HCT116 (cell line): ENCODE results near the gene PRRT3. TPM values are rescaled to one million over a fixed set of nuclear protein-coding genes. Genes with fewer than 3 reads are reported as not detected.

Experiments used
- ATAC-seq: fragments of 200-7000 bp; cut with Tn5 transposase; 2 replicates; pipeline ENCODE4 v1.9.1; 2020; ENCODE audit warnings: mild to moderate bottlenecking, moderate library complexity
- BruUV-seq: library from RNA; stranded (reverse); fragments of 400-500 nt; replicated peaks from 2 replicates; lab custom pipeline; 2021; lab: Mats Ljungman, UMichigan
- CTCF ChIA-PET: fragments of 300-600 bp; sonication (Branson Sonifier 250); formaldehyde crosslinking; loops from one replicate; lab custom pipeline; 2021; ENCODE audit warnings: antibody characterized with exemption; lab: Charles Lee
- POLR2A ChIA-PET: fragments of 300-600, 350-600 bp; sonication (Branson Sonifier 250); formaldehyde crosslinking; loops from one replicate; lab custom pipeline; 2021; ENCODE audit warnings: antibody characterized with exemption; lab: Charles Lee
- RAD21 ChIA-PET, 2 experiments: fragments of 300-600 bp; sonication (Branson Sonifier 250); formaldehyde crosslinking; loops; one replicate each; lab custom pipeline; 2023; ENCODE audit warnings: low total read pairs in 2 of 2; ENCODE audit not compliant: uncharacterized antibody in 2 of 2, unreplicated experiment in 2 of 2, low non-redundant PET in 1 of 2; lab: Charles Lee
- DNase-seq: peaks from one replicate; pipeline ENCODE4 v3.0.0-alpha.2; 2010; ENCODE audit warnings: low read depth, low spot score
- H2AFZ ChIP-seq: fragments of 200-600 bp; shearing (Covaris generic), sonication (generic); 2 replicates; pipeline ENCODE4 v1.6.1; 2017; ENCODE audit warnings: low read depth, mixed run types, mixed read lengths, antibody characterized with exemption, low read length; ENCODE audit not compliant: poor library complexity, severe bottlenecking
- H3K27ac ChIP-seq: 2 replicates; pipeline ENCODE4 v1.5.1; 2012; ENCODE audit warnings: low read depth, low read length
- H3K27me3 ChIP-seq: fragments of 200-600 bp; sonication (generic); 2 replicates; pipeline ENCODE4 v1.6.1; 2016; ENCODE audit warnings: mixed run types, low read length, mixed read lengths; ENCODE audit not compliant: insufficient read depth
- H3K36me3 ChIP-seq, 2 experiments: fragments of 200-500 bp in 1 of 2; fragments of 200-600 bp in 1 of 2; sonication (Bioruptor generic) in 1 of 2; sonication (generic) in 1 of 2; 2 replicates each; pipeline versions ENCODE4 v1.5.1 to v1.6.1; 2014 to 2016; ENCODE audit warnings: low read length in 2 of 2, inconsistent platforms in 1 of 2, mixed read lengths in 1 of 2, mixed run types in 1 of 2; ENCODE audit not compliant: insufficient read depth in 2 of 2, control insufficient read depth in 1 of 2
- H3K4me1 ChIP-seq, 2 experiments: fragments of 200-600 bp in 1 of 2; sonication (generic) in 1 of 2; 2 replicates each; pipeline versions ENCODE4 v1.5.1 to v1.6.1; 2012 to 2017; ENCODE audit warnings: low read length in 2 of 2, inconsistent platforms in 1 of 2, mild to moderate bottlenecking in 1 of 2, mixed read lengths in 1 of 2, mixed run types in 1 of 2, moderate library complexity in 1 of 2; ENCODE audit not compliant: insufficient read depth in 2 of 2, control insufficient read depth in 1 of 2
- H3K4me2 ChIP-seq: fragments of 200-600 bp; sonication (generic); 2 replicates; pipeline ENCODE4 v1.6.1; 2017; ENCODE audit warnings: mixed run types, low read length, mixed read lengths
- H3K4me3 ChIP-seq, 2 experiments: fragments of 200-600 bp in 1 of 2; sonication (generic) in 1 of 2; replicated peaks in 1 of 2; 2 replicates each; pipeline ENCODE4 v1.5.1; 2011 to 2016; ENCODE audit warnings: low read length in 2 of 2, control low read depth in 1 of 2, low read depth in 1 of 2, mild to moderate bottlenecking in 1 of 2, mixed read lengths in 1 of 2, mixed run types in 1 of 2
- H3K79me2 ChIP-seq: fragments of 200-600 bp; sonication (generic); 2 replicates; pipeline ENCODE4 v1.6.1; 2017; ENCODE audit warnings: mild to moderate bottlenecking, mixed run types, low read length, moderate library complexity, mixed read lengths; ENCODE audit not compliant: insufficient read depth
- H3K9ac ChIP-seq: fragments of 200-600 bp; sonication (generic); 2 replicates; pipeline ENCODE4 v1.6.1; 2016; ENCODE audit warnings: low read length, mixed read lengths
- H3K9me2 ChIP-seq: fragments of 200-600 bp; sonication (generic), shearing (Covaris generic); 2 replicates; pipeline ENCODE4 v1.6.1; 2017; ENCODE audit warnings: mixed run types, mild to moderate bottlenecking, moderate library complexity; ENCODE audit not compliant: insufficient read depth
- H3K9me3 ChIP-seq, 2 experiments: fragments of 200-500 bp in 1 of 2; fragments of 200-600 bp in 1 of 2; sonication (Bioruptor generic) in 1 of 2; sonication (generic) in 1 of 2; 2 replicates each; pipeline ENCODE4 v1.6.1; 2014 to 2017; ENCODE audit warnings: low read length in 2 of 2, mixed read lengths in 2 of 2, inconsistent platforms in 1 of 2, low read depth in 1 of 2, mild to moderate bottlenecking in 1 of 2, mixed run types in 1 of 2, moderate library complexity in 1 of 2; ENCODE audit not compliant: control insufficient read depth in 1 of 2, insufficient read depth in 1 of 2
- H4K20me1 ChIP-seq: fragments of 200-600 bp; sonication (generic), shearing (Covaris generic); 2 replicates; pipeline ENCODE4 v1.6.1; 2017; ENCODE audit warnings: mixed run types, mild to moderate bottlenecking, moderate library complexity; ENCODE audit not compliant: insufficient read depth
- EGR1 ChIP-seq: IDR thresholded peaks from 2 replicates; pipeline ENCODE4 v1.6.1; 2012; ENCODE audit warnings: low read depth
- ELF1 ChIP-seq: IDR thresholded peaks from 2 replicates; pipeline ENCODE4 v1.6.1; 2012; ENCODE audit warnings: low read depth, borderline replicate concordance
- EZH2 ChIP-seq: fragments of 200-600 bp; sonication (generic); IDR thresholded peaks from 2 replicates; pipeline ENCODE4 v1.6.1; 2017; ENCODE audit warnings: antibody characterized with exemption, mixed run types
- EZH2phosphoT487 ChIP-seq: fragments of 200-600 bp; IDR thresholded peaks from 2 replicates; pipeline ENCODE4 v1.6.1; 2018; ENCODE audit warnings: antibody characterized with exemption, borderline replicate concordance
- FOSL1 ChIP-seq: IDR thresholded peaks from 2 replicates; pipeline ENCODE4 v1.6.1; 2012; ENCODE audit warnings: low read depth
- JUND ChIP-seq: IDR thresholded peaks from 2 replicates; pipeline ENCODE4 v1.6.1; 2012
- POLR2AphosphoS5 ChIP-seq: IDR thresholded peaks from 2 replicates; pipeline ENCODE4 v1.6.1; 2011; ENCODE audit warnings: mild to moderate bottlenecking, low read depth, low read length, moderate library complexity
- RAD21 ChIP-seq: IDR thresholded peaks from 2 replicates; pipeline ENCODE4 v1.6.1; 2012; ENCODE audit warnings: low read depth, mild to moderate bottlenecking
- SIN3A ChIP-seq: IDR thresholded peaks from 2 replicates; pipeline ENCODE4 v1.6.1; 2012; ENCODE audit warnings: low read depth
- SRF ChIP-seq: IDR thresholded peaks from 2 replicates; pipeline ENCODE4 v1.6.1; 2012; ENCODE audit warnings: low read depth
- TCF7L2 ChIP-seq: IDR thresholded peaks from 2 replicates; pipeline ENCODE4 v1.7.0; 2011; ENCODE audit warnings: borderline replicate concordance, inconsistent platforms; ENCODE audit not compliant: insufficient read depth, insufficient read length; ENCODE audit errors: extremely low read depth
- YY1 ChIP-seq: IDR thresholded peaks from 2 replicates; pipeline ENCODE4 v1.6.1; 2011; ENCODE audit warnings: low read length, low read depth, moderate library complexity, mild to moderate bottlenecking; ENCODE audit not compliant: insufficient replicate concordance; ENCODE audit errors: extremely low read depth
- ZFX ChIP-seq: fragments of 450-650 bp; IDR thresholded peaks from 2 replicates; pipeline ENCODE4 v1.6.1; 2017
- ZNF274 ChIP-seq: fragments of 200-500 bp; sonication (Bioruptor generic); IDR thresholded peaks from 2 replicates; pipeline ENCODE4 v1.6.1; 2014; ENCODE audit warnings: mild to moderate bottlenecking, low read depth, low read length, inconsistent platforms
- intact Hi-C: fragments of 100-400 bp; cut with micrococcal nuclease; formaldehyde crosslinking; loops from 2 replicates; pipeline ENCODE4 v1.10.0; 2022
- total RNA-seq: library from RNA; stranded (reverse); gene quantifications from one replicate; pipeline ENCODE4 v1.2.1, GENCODE V29; 2021; ENCODE audit not compliant: unreplicated experiment
- TF ChIP-seq, protein P1 (sequence below): IDR thresholded peaks from 2 replicates; pipeline ENCODE4 v1.6.1; 2011; ENCODE audit warnings: mild to moderate bottlenecking, low read length, moderate library complexity; ENCODE audit not compliant: insufficient replicate concordance; ENCODE audit errors: extremely low read depth
- TF ChIP-seq, protein P2 (sequence below), 3 experiments: fragments of 200-600 bp in 1 of 3; sonication (generic) in 1 of 3; IDR thresholded peaks in 2 of 3; conservative IDR thresholded peaks in 1 of 3; 2 replicates each; pipeline ENCODE4 v1.5.1; 2012 to 2017; ENCODE audit warnings: low read depth in 2 of 3, low read length in 2 of 3, antibody characterized with exemption in 1 of 3, borderline replicate concordance in 1 of 3, control low read depth in 1 of 3, mild to moderate bottlenecking in 1 of 3, mixed read lengths in 1 of 3, mixed run types in 1 of 3, moderate library complexity in 1 of 3; ENCODE audit not compliant: insufficient read depth in 1 of 3
- TF ChIP-seq, protein P3 (sequence below): IDR thresholded peaks from 2 replicates; pipeline ENCODE4 v1.6.1; 2012; ENCODE audit warnings: low read depth

PRRT3 gene
- total RNA-seq, 1 experiment from 2014 or later, result 0.96 TPM

DNA sequence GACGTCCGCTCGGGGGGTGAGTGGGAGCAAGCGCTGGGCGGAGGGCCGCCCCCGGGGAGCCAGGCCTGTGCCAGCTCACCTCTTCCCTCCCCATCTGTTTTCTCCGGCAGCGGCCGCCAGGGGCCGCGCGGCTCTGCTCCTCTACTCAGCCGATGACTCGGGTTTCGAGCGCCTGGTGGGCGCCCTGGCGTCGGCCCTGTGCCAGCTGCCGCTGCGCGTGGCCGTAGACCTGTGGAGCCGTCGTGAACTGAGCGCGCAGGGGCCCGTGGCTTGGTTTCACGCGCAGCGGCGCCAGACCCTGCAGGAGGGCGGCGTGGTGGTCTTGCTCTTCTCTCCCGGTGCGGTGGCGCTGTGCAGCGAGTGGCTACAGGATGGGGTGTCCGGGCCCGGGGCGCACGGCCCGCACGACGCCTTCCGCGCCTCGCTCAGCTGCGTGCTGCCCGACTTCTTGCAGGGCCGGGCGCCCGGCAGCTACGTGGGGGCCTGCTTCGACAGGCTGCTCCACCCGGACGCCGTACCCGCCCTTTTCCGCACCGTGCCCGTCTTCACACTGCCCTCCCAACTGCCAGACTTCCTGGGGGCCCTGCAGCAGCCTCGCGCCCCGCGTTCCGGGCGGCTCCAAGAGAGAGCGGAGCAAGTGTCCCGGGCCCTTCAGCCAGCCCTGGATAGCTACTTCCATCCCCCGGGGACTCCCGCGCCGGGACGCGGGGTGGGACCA is 19.2 kb downstream of the PRRT3 start:
- intact Hi-C loops, result loop anchor here (5.0 kb wide), 3 partner anchors 41 to 216 kb away; partner anchors contain the start of genes JAGN1 and RPUSD3
- RAD21 ChIA-PET, result interaction anchor here (0.6 to 0.8 kb wide), 3 partner anchors 13 to 389 kb away, joined by 3 to 6 read pairs (median 4); partner anchors contain the start of gene IL17RE (in 1 of the 2)
- Histone ChIP-seq H3K27me3 (no peaks in the 10 kb centered on the region), H3K9me3 (no peaks in the 10 kb centered on the region), H4K20me1 (no peaks in the 10 kb centered on the region), H3K9ac (peak overlapping the region; percentile 73), H3K4me1 (peaks cover 9 to 24% of the 10 kb centered on the region in 2 experiments), H3K4me3 (peak overlapping the region; percentile 52 to 69), H3K79me2 (no peaks in the 10 kb centered on the region), H2AFZ (no peak overlapping the region), H3K36me3 (peaks cover 0 to 4% of the 10 kb centered on the region in 2 experiments; a peak in 1 of 4 replicates), H3K27ac (peak overlapping the region; percentile 84), H3K9me2 (no peaks in the 10 kb centered on the region), H3K4me2 (peak overlapping the region; percentile 87)
- BruUV-seq, result TSS peak; percentile 83
- CTCF ChIA-PET, result interaction anchor here (0.7 to 6.2 kb wide), 14 partner anchors 12 to 630 kb away, joined by 3 to 65 read pairs (median 4); partner anchors contain the start of genes IL17RC and RPUSD3
- ATAC-seq (peak; percentile 74), DNase-seq (peak; percentile 43)
- POLR2A ChIA-PET, result interaction anchor here (1.0 to 3.0 kb wide), 6 partner anchors 10 to 390 kb away, joined by 3 to 27 read pairs (median 4); partner anchors contain the start of gene ARPC4
- TF ChIP-seq FOSL1 (no peak), ZFX (peak; percentile 64; the same call in 1 of the 2 replicates), JUND (no peak), EGR1 (peak; percentile 57), TCF7L2 (peak; percentile 8), POLR2AphosphoS5 (peak; percentile 35; the same call in 1 of the 2 replicates), RAD21 (peak; percentile 59), EZH2 (no peak), ELF1 (no peak), ZNF274 (no peak), SRF (no peak; the same call in 1 of the 2 replicates), EZH2phosphoT487 (no peak), SIN3A (no peak), YY1 (peak; percentile 40)
- TF ChIP-seq, protein P1, sequence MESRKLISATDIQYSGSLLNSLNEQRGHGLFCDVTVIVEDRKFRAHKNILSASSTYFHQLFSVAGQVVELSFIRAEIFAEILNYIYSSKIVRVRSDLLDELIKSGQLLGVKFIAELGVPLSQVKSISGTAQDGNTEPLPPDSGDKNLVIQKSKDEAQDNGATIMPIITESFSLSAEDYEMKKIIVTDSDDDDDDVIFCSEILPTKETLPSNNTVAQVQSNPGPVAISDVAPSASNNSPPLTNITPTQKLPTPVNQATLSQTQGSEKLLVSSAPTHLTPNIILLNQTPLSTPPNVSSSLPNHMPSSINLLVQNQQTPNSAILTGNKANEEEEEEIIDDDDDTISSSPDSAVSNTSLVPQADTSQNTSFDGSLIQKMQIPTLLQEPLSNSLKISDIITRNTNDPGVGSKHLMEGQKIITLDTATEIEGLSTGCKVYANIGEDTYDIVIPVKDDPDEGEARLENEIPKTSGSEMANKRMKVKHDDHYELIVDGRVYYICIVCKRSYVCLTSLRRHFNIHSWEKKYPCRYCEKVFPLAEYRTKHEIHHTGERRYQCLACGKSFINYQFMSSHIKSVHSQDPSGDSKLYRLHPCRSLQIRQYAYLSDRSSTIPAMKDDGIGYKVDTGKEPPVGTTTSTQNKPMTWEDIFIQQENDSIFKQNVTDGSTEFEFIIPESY, result no peak
- TF ChIP-seq, protein P2, sequence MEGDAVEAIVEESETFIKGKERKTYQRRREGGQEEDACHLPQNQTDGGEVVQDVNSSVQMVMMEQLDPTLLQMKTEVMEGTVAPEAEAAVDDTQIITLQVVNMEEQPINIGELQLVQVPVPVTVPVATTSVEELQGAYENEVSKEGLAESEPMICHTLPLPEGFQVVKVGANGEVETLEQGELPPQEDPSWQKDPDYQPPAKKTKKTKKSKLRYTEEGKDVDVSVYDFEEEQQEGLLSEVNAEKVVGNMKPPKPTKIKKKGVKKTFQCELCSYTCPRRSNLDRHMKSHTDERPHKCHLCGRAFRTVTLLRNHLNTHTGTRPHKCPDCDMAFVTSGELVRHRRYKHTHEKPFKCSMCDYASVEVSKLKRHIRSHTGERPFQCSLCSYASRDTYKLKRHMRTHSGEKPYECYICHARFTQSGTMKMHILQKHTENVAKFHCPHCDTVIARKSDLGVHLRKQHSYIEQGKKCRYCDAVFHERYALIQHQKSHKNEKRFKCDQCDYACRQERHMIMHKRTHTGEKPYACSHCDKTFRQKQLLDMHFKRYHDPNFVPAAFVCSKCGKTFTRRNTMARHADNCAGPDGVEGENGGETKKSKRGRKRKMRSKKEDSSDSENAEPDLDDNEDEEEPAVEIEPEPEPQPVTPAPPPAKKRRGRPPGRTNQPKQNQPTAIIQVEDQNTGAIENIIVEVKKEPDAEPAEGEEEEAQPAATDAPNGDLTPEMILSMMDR (IDR thresholded peaks at IDR 0.05 in 2 of 3, conservative IDR thresholded peaks at IDR 0.05 in 1 of 3; ENCODE audit: borderline replicate concordance in 1 of 3, insufficient read depth in 1 of 3, low read depth in 2 of 3, low read length in 2 of 3), result peak; percentile 64 to 76 (median 71)
- TF ChIP-seq, protein P3, sequence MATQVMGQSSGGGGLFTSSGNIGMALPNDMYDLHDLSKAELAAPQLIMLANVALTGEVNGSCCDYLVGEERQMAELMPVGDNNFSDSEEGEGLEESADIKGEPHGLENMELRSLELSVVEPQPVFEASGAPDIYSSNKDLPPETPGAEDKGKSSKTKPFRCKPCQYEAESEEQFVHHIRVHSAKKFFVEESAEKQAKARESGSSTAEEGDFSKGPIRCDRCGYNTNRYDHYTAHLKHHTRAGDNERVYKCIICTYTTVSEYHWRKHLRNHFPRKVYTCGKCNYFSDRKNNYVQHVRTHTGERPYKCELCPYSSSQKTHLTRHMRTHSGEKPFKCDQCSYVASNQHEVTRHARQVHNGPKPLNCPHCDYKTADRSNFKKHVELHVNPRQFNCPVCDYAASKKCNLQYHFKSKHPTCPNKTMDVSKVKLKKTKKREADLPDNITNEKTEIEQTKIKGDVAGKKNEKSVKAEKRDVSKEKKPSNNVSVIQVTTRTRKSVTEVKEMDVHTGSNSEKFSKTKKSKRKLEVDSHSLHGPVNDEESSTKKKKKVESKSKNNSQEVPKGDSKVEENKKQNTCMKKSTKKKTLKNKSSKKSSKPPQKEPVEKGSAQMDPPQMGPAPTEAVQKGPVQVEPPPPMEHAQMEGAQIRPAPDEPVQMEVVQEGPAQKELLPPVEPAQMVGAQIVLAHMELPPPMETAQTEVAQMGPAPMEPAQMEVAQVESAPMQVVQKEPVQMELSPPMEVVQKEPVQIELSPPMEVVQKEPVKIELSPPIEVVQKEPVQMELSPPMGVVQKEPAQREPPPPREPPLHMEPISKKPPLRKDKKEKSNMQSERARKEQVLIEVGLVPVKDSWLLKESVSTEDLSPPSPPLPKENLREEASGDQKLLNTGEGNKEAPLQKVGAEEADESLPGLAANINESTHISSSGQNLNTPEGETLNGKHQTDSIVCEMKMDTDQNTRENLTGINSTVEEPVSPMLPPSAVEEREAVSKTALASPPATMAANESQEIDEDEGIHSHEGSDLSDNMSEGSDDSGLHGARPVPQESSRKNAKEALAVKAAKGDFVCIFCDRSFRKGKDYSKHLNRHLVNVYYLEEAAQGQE, result no peak
